BLaER1 treated with 17β-estradiol and CSF1 and Interleukin-3, amounts not matched to agents 10 nM and 100 nM (cell line): ENCODE results near the gene MUCL1.
"Not testable (repeated sequence)": the region's sequence is repeated elsewhere in the genome, so short reads cannot be mapped to it uniquely, and the experiment has no call there.

ENCODE experiments used
- H3K27ac ChIP-seq, 11 experiments: shearing (Covaris generic); formaldehyde crosslinking; 2 replicates each; pipeline ENCODE4 v1.8.1; 2022
- H3K27me3 ChIP-seq, 11 experiments: shearing (Covaris generic); formaldehyde crosslinking; 2 replicates each; pipeline ENCODE4 v1.8.1; 2022
- H3K36me3 ChIP-seq, 11 experiments: shearing (Covaris generic); formaldehyde crosslinking; 2 replicates each; pipeline ENCODE4 v1.8.1; 2022
- H3K4me1 ChIP-seq, 10 experiments: shearing (Covaris generic); formaldehyde crosslinking; 2 replicates each; pipeline ENCODE4 v1.8.1; 2022
- H3K4me2 ChIP-seq, 11 experiments: shearing (Covaris generic); formaldehyde crosslinking; 2 replicates each; pipeline ENCODE4 v1.8.1; 2022
- H3K4me3 ChIP-seq, 10 experiments: shearing (Covaris generic); formaldehyde crosslinking; 2 replicates each; pipeline ENCODE4 v1.8.1; 2022
- H3K9ac ChIP-seq, 11 experiments: shearing (Covaris generic); formaldehyde crosslinking; 2 replicates each; pipeline ENCODE4 v1.8.1; 2022
- H3K9me3 ChIP-seq, 11 experiments: shearing (Covaris generic); formaldehyde crosslinking; replicated peaks in 1 of 11; 2 replicates each; pipeline ENCODE4 v1.8.1; 2022
- H4K20me1 ChIP-seq, 11 experiments: shearing (Covaris generic); formaldehyde crosslinking; 2 replicates each; pipeline ENCODE4 v1.8.1; 2022
- Cebpa-rat ChIP-seq, 11 experiments: shearing (Covaris generic); IDR thresholded peaks; 2 replicates each; pipeline ENCODE4 v1.8.1; 2022

The MUCL1 gene

GRCh38 chr12:54882079-54882478 is 27.8 kb downstream of the MUCL1 start:
- H3K9ac ChIP-seq, result no peak overlapping the region
- H4K20me1 ChIP-seq, result no peaks in the 10 kb centered on the region
- H3K4me3 ChIP-seq, result no peak overlapping the region
- H3K4me2 ChIP-seq, result peak overlapping the region in 5 of 11 experiments; percentile 2 to 69 (median 51); a peak in 8 of 22 replicates
- peaks cover 0 to 43% (median 10%) of the 10 kb centered on the region in 10 experiments; a peak in 9 of 20 replicates for H3K4me1 ChIP-seq
- H3K27me3 ChIP-seq, result no peaks in the 10 kb centered on the region
- H3K9me3 ChIP-seq, result peaks cover 0 to 24% (median 0%) of the 10 kb centered on the region in 11 experiments; a peak in 4 of 22 replicates
- peak overlapping the region in 3 of 11 experiments; percentile 4 to 61 (median 58); a peak in 3 of 22 replicates for H3K27ac ChIP-seq
- peak in 2 of 11 experiments; percentile 17 to 61; a peak in 1 of 22 replicates for TF ChIP-seq Cebpa-rat (IDR thresholded peaks at IDR 0.05)
- no peaks in the 10 kb centered on the region for H3K36me3 ChIP-seq

- not testable (repeated sequence) for H3K27me3 ChIP-seq, H3K9ac ChIP-seq, H4K20me1 ChIP-seq, H3K4me3 ChIP-seq, H3K36me3 ChIP-seq
- H3K27ac ChIP-seq, result peak overlapping the region in 2 of 11 experiments; percentile 4 to 46; a peak in 3 of 22 replicates
- H3K4me2 ChIP-seq, result peak overlapping the region in 5 of 11 experiments; percentile 2 to 69 (median 51); a peak in 3 of 22 replicates
- H3K4me1 ChIP-seq, result peaks cover 0 to 43% (median 10%) of the 10 kb centered on the region in 10 experiments; a peak in 9 of 20 replicates
- peaks cover 0 to 20% (median 0%) of the 10 kb centered on the region in 11 experiments; a peak in 4 of 22 replicates for H3K9me3 ChIP-seq
These were observed 28.3 kb downstream of the MUCL1 start for GRCh38 chr12:54882597-54882996.

GRCh38 chr12:54888428-54888827 is 34.1 kb downstream of the MUCL1 start:
- H3K4me2 ChIP-seq, H3K27ac ChIP-seq: not testable (repeated sequence)

GRCh38 chr12:54890339-54890738 is 36.0 kb downstream of the MUCL1 start:
- no peak overlapping the region for H3K4me2 ChIP-seq
- H3K9me3 ChIP-seq, result no peaks in the 10 kb centered on the region
- TF ChIP-seq Cebpa-rat (IDR thresholded peaks at IDR 0.05), result no peak
- H3K36me3 ChIP-seq, result no peaks in the 10 kb centered on the region
- no peak overlapping the region for H3K4me3 ChIP-seq
- no peak overlapping the region for H3K27ac ChIP-seq
- H3K9ac ChIP-seq, result no peak overlapping the region
- H3K4me1 ChIP-seq, result no peaks in the 10 kb centered on the region
- no peaks in the 10 kb centered on the region for H4K20me1 ChIP-seq
- H3K27me3 ChIP-seq, result no peaks in the 10 kb centered on the region

More at GRCh38 chr12:54888428-54888827, 34.1 kb downstream of the MUCL1 start:
- H3K9me3 ChIP-seq, H3K27me3 ChIP-seq, H4K20me1 ChIP-seq, H3K4me1 ChIP-seq, H3K4me3 ChIP-seq, H3K36me3 ChIP-seq, H3K9ac ChIP-seq: not testable (repeated sequence)

- no peak for TF ChIP-seq Cebpa-rat (IDR thresholded peaks at IDR 0.05)
- Histone ChIP-seq H3K9ac (no peak overlapping the region), H3K9me3 (no peaks in the 10 kb centered on the region), H3K27ac (no peak overlapping the region), H3K4me3 (no peak overlapping the region), H4K20me1 (no peaks in the 10 kb centered on the region), H3K36me3 (no peaks in the 10 kb centered on the region), H3K4me1 (no peaks in the 10 kb centered on the region), H3K4me2 (no peak overlapping the region), H3K27me3 (no peaks in the 10 kb centered on the region)
These were observed 37.6 kb downstream of the MUCL1 start for GRCh38 chr12:54891717-54892478.
